ENCODE measurements around the gene KRT40. TPM values are rescaled to one million over a fixed set of nuclear protein-coding genes. Genes with fewer than 3 reads are reported as not detected.

The KRT40 gene
- total RNA-seq, 1 donor from 2014 or later = not detected

- ChIA-PET CTCF (no interaction called here), POLR2A (no interaction called here)
- no peaks in the 10 kb centered on the region for H3K9me3 Mint-ChIP-seq
- H3K4me1 Mint-ChIP-seq = no peaks in the 10 kb centered on the region
- peaks cover 45% of the 10 kb centered on the region for H3K27me3 Mint-ChIP-seq
- H3K36me3 Mint-ChIP-seq (ENCODE audit: low read depth) = no peaks in the 10 kb centered on the region
- DNase-seq (no peak), ATAC-seq (ENCODE audit: low read depth) (no peak)
- H3K27ac Mint-ChIP-seq = no peak overlapping the region
- TF ChIP-seq CTCF (IDR thresholded peaks at IDR 0.05) = no peak
- intact Hi-C loops (cut with micrococcal nuclease) = no loop called here
- no peak overlapping the region for H3K4me3 Mint-ChIP-seq
Measured at GRCh38 chr17:40950176-40950575, 34.0 kb downstream of the KRT40 start.

- H3K27me3 Mint-ChIP-seq = peaks cover 48% of the 10 kb centered on the region
- H3K4me3 Mint-ChIP-seq = no peak overlapping the region
- intact Hi-C loops (cut with micrococcal nuclease) = no loop called here
- ATAC-seq (ENCODE audit: low read depth) (no peak), DNase-seq (no peak)
- no peak overlapping the region for H3K27ac Mint-ChIP-seq
- H3K4me1 Mint-ChIP-seq = no peaks in the 10 kb centered on the region
- ChIA-PET CTCF (no interaction called here), POLR2A (no interaction called here)
- no peaks in the 10 kb centered on the region for H3K36me3 Mint-ChIP-seq (ENCODE audit: low read depth)
- H3K9me3 Mint-ChIP-seq = no peaks in the 10 kb centered on the region
- TF ChIP-seq CTCF (IDR thresholded peaks at IDR 0.05) = no peak
Measured at GRCh38 chr17:40949418-40949817, 34.7 kb downstream of the KRT40 start.

GRCh38 chr17:40947929-40948328, 36.2 kb downstream of the KRT40 start:
- ATAC-seq (ENCODE audit: low read depth) (no peak), DNase-seq (no peak)
- Mint-ChIP-seq H3K36me3 (ENCODE audit: low read depth) (no peaks in the 10 kb centered on the region), H3K4me3 (no peak overlapping the region), H3K27me3 (peaks cover 46% of the 10 kb centered on the region), H3K27ac (no peak overlapping the region), H3K9me3 (no peaks in the 10 kb centered on the region), H3K4me1 (no peaks in the 10 kb centered on the region)
- no peak for TF ChIP-seq CTCF (IDR thresholded peaks at IDR 0.05)
- POLR2A ChIA-PET = no interaction called here
- CTCF ChIA-PET = no interaction called here
- intact Hi-C loops (cut with micrococcal nuclease) = no loop called here

GRCh38 chr17:40945414-40945813, 38.7 kb downstream of the KRT40 start:
- H3K9me3 Mint-ChIP-seq = no peaks in the 10 kb centered on the region
- ChIA-PET POLR2A (no interaction called here), CTCF (no interaction called here)
- no peak for ATAC-seq (ENCODE audit: low read depth)
- no peaks in the 10 kb centered on the region for H3K4me1 Mint-ChIP-seq
- H3K36me3 Mint-ChIP-seq (ENCODE audit: low read depth) = no peaks in the 10 kb centered on the region
- H3K27me3 Mint-ChIP-seq = peaks cover 47% of the 10 kb centered on the region
- TF ChIP-seq CTCF (IDR thresholded peaks at IDR 0.05) = no peak
- H3K4me3 Mint-ChIP-seq = no peak overlapping the region
- H3K27ac Mint-ChIP-seq = no peak overlapping the region
- intact Hi-C loops (cut with micrococcal nuclease) = no loop called here
- no peak for DNase-seq

GRCh38 chr17:40944531-40944930, 39.6 kb downstream of the KRT40 start:
- intact Hi-C loops (cut with micrococcal nuclease) = no loop called here
- CTCF ChIA-PET = no interaction called here
- no peak for DNase-seq
- H3K27me3 Mint-ChIP-seq = peaks cover 41% of the 10 kb centered on the region
- no peak overlapping the region for H3K27ac Mint-ChIP-seq
- no peak for ATAC-seq (ENCODE audit: low read depth)
- H3K36me3 Mint-ChIP-seq (ENCODE audit: low read depth) = no peaks in the 10 kb centered on the region
- TF ChIP-seq CTCF (IDR thresholded peaks at IDR 0.05) = no peak
- H3K9me3 Mint-ChIP-seq = no peaks in the 10 kb centered on the region
- no peaks in the 10 kb centered on the region for H3K4me1 Mint-ChIP-seq
- H3K4me3 Mint-ChIP-seq = no peak overlapping the region
- POLR2A ChIA-PET = no interaction called here
